Memory B cell (primary cell): ENCODE results near the gene DLGAP1.

Experiments used
- ATAC-seq: fragments of 150-1000 bp; cut with Tn5 transposase; 2 replicates; pipeline ENCODE4 v1.10.0; 2021; ENCODE audit warnings: low read depth, mild to moderate bottlenecking, moderate library complexity
- DNase-seq, 2 donors: peaks; one replicate each; pipeline ENCODE4 v3.0.0; 2022; ENCODE audit warnings: low spot score in 2 of 2
- H3K27ac Mint-ChIP-seq: one replicate; pipeline ENCODE4 v1.8.0; 2022; ENCODE audit warnings: mild to moderate bottlenecking, moderate library complexity, mixed read lengths
- H3K27me3 Mint-ChIP-seq: one replicate; pipeline ENCODE4 v1.8.0; 2022; ENCODE audit warnings: mixed read lengths
- H3K36me3 Mint-ChIP-seq: one replicate; pipeline ENCODE4 v1.8.0; 2022; ENCODE audit warnings: mild to moderate bottlenecking, mixed read lengths
- H3K4me1 Mint-ChIP-seq: one replicate; pipeline ENCODE4 v1.8.0; 2022; ENCODE audit warnings: mixed read lengths
- H3K4me3 Mint-ChIP-seq: one replicate; pipeline ENCODE4 v1.8.0; 2022; ENCODE audit warnings: mild to moderate bottlenecking, moderate library complexity, mixed read lengths
- H3K9me3 Mint-ChIP-seq: one replicate; pipeline ENCODE4 v1.8.0; 2022; ENCODE audit warnings: mixed read lengths

Gene DLGAP1

DNA sequence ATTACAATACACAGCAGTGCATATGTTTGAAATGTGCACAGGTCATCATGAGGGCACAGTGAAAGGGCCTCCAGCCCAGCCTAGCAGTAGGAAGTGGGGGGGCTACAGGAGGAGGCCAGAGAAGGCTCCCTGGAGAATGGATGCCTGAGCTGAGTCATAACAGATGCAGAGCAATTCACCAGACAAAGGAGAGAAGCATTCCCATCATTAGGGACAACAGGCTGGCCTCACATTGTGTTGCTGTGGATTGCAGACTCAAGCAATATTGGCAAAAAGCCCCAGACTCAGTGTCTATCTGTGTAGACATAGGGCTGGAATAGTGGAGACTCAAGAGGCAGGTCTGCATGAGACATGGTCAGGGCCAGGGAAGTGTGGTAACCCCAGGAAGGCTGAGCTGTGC, 329.9 kb downstream of the DLGAP1 start:
- H3K4me1 Mint-ChIP-seq, result no peaks in the 10 kb centered on the region
- peaks cover 5% of the 10 kb centered on the region for H3K27me3 Mint-ChIP-seq
- DNase-seq, result no peak
- ATAC-seq, result no peak
- no peaks in the 10 kb centered on the region for H3K36me3 Mint-ChIP-seq
- H3K27ac Mint-ChIP-seq, result no peak overlapping the region
- no peaks in the 10 kb centered on the region for H3K9me3 Mint-ChIP-seq
- H3K4me3 Mint-ChIP-seq, result no peak overlapping the region

GRCh38 chr18:4119813-4120212, 335.3 kb downstream of the DLGAP1 start:
- DNase-seq, result no peak
- Mint-ChIP-seq H3K27me3 (peaks cover 6% of the 10 kb centered on the region), H3K36me3 (no peaks in the 10 kb centered on the region), H3K9me3 (peaks cover 1% of the 10 kb centered on the region), H3K27ac (no peak overlapping the region), H3K4me1 (no peaks in the 10 kb centered on the region), H3K4me3 (no peak overlapping the region)
- ATAC-seq, result no peak

GRCh38 chr18:4119127-4119648, 335.9 kb downstream of the DLGAP1 start:
- H3K27ac Mint-ChIP-seq, result no peak overlapping the region
- no peak for DNase-seq
- peaks cover 6% of the 10 kb centered on the region for H3K27me3 Mint-ChIP-seq
- H3K36me3 Mint-ChIP-seq, result no peaks in the 10 kb centered on the region
- no peak for ATAC-seq
- peaks cover 3% of the 10 kb centered on the region for H3K9me3 Mint-ChIP-seq
- H3K4me3 Mint-ChIP-seq, result no peak overlapping the region
- no peaks in the 10 kb centered on the region for H3K4me1 Mint-ChIP-seq

- no peak overlapping the region for H3K4me3 Mint-ChIP-seq
- no peak overlapping the region for H3K27ac Mint-ChIP-seq
- H3K9me3 Mint-ChIP-seq, result no peaks in the 10 kb centered on the region
- no peaks in the 10 kb centered on the region for H3K36me3 Mint-ChIP-seq
- ATAC-seq (no peak), DNase-seq (no peak)
- no peaks in the 10 kb centered on the region for H3K27me3 Mint-ChIP-seq
- H3K4me1 Mint-ChIP-seq, result no peaks in the 10 kb centered on the region
These were observed 347.1 kb downstream of the DLGAP1 start for GRCh38 chr18:4108016-4108415.

DNA sequence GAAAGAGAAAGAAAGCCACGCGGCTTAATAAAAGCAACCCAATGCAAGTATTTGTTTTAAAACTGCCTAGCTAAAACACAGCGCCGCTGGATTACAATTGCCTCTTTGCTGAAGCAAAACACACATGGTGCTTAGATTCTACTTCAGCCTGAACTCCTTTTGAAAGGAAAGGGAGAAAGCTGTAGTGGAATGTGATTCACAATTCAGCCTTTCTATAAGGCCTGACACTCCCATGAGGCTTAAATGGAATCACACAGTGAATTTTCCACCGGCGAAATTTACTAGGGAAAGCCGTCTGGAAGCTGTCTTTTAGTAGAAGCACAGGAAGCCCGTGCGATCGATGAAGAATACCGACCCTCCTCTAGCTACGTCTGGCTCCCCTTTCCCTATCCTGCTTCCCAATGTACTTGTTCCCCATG, 348.0 kb downstream of the DLGAP1 start:
- ATAC-seq (no peak), DNase-seq (no peak)
- H3K4me3 Mint-ChIP-seq, result no peak overlapping the region
- H3K27ac Mint-ChIP-seq, result no peak overlapping the region
- H3K36me3 Mint-ChIP-seq, result no peaks in the 10 kb centered on the region
- H3K27me3 Mint-ChIP-seq, result no peaks in the 10 kb centered on the region
- H3K9me3 Mint-ChIP-seq, result no peaks in the 10 kb centered on the region
- H3K4me1 Mint-ChIP-seq, result no peaks in the 10 kb centered on the region

- H3K27ac Mint-ChIP-seq, result no peak overlapping the region
- no peaks in the 10 kb centered on the region for H3K4me1 Mint-ChIP-seq
- no peaks in the 10 kb centered on the region for H3K36me3 Mint-ChIP-seq
- no peak for ATAC-seq
- H3K9me3 Mint-ChIP-seq, result no peaks in the 10 kb centered on the region
- H3K4me3 Mint-ChIP-seq, result no peak overlapping the region
- H3K27me3 Mint-ChIP-seq, result no peaks in the 10 kb centered on the region
- peak; percentile 9 to 26 for DNase-seq
These were observed 348.6 kb downstream of the DLGAP1 start for GRCh38 chr18:4106407-4107033.

DNA sequence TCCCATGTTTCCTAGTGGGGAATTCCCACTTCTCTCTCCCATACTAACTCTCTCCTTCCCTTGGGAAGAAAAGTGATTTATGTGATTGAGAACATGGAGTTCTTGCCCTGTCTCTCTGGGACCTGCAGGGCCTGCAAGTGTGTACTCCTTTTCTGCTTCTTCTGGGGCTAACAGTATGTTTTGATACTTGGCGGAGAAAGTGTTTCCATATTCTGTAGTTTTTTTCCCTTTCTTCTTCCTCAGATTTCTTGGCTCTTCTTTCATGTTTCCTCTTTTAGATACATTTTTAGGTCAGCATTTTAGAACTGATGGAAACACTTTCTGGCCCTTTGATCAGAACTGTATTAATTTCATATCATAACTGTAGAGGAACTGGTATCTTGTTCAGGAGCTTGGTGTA, 352.2 kb downstream of the DLGAP1 start:
- Mint-ChIP-seq H3K36me3 (no peaks in the 10 kb centered on the region), H3K4me1 (no peaks in the 10 kb centered on the region), H3K27me3 (no peaks in the 10 kb centered on the region), H3K27ac (no peak overlapping the region), H3K9me3 (peaks cover 1% of the 10 kb centered on the region), H3K4me3 (no peak overlapping the region)
- ATAC-seq, result no peak
- no peak for DNase-seq

DNA sequence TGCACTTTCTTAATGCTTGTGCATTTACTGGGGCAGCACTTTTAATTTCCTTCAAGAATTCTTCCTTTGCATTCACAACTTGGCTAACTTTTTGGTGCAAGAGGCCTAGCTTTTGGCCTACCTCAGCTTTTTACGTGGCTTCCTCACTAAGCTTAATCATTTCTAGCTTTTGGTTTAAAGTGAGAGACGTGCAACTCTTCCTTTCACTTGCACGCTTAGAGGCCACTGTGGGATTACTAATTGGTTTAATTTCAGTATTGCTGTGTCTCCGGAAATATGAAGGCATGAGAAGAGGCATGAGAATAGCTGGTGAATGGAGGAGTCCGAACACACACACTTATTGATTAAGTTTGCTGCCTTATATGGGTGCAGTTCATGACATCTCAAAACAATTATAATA, 354.1 kb downstream of the DLGAP1 start:
- Mint-ChIP-seq H3K27me3 (no peaks in the 10 kb centered on the region), H3K4me3 (no peak overlapping the region), H3K9me3 (peaks cover 1% of the 10 kb centered on the region), H3K4me1 (no peaks in the 10 kb centered on the region), H3K36me3 (no peaks in the 10 kb centered on the region), H3K27ac (no peak overlapping the region)
- DNase-seq, result no peak
- no peak for ATAC-seq

DNA sequence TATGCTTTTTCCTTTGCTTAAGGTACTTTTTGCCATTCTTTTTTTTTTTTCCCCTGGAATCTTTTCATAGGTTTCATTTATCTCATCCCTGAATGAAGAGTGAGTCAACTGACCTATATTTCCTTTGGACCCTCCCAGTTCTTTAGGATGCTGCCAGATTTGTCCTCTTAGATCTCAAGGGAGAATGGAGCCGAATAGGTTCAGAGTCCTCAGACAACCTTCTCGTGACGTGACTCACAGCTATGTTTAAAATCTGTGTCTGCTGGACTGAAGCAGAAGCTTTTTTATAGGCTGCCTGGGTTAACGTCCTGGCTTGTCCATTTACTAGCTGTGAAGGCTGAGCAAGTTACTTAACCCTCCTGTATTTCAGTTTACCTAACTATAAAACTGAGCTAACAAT, 358.6 kb downstream of the DLGAP1 start:
- H3K4me3 Mint-ChIP-seq, result no peak overlapping the region
- ATAC-seq, result no peak
- no peaks in the 10 kb centered on the region for H3K4me1 Mint-ChIP-seq
- H3K27me3 Mint-ChIP-seq, result peaks cover 2% of the 10 kb centered on the region
- no peak overlapping the region for H3K27ac Mint-ChIP-seq
- H3K9me3 Mint-ChIP-seq, result peaks cover 1% of the 10 kb centered on the region
- no peak for DNase-seq
- H3K36me3 Mint-ChIP-seq, result no peaks in the 10 kb centered on the region

- Mint-ChIP-seq H3K9me3 (peaks cover 3% of the 10 kb centered on the region), H3K4me3 (no peak overlapping the region), H3K27me3 (peaks cover 2% of the 10 kb centered on the region), H3K4me1 (no peaks in the 10 kb centered on the region), H3K27ac (no peak overlapping the region), H3K36me3 (no peaks in the 10 kb centered on the region)
- no peak for ATAC-seq
- no peak for DNase-seq
These were observed 361.4 kb downstream of the DLGAP1 start for GRCh38 chr18:4093676-4094075.

GRCh38 chr18:4084382-4084900, 370.7 kb downstream of the DLGAP1 start:
- DNase-seq (no peak), ATAC-seq (no peak)
- Mint-ChIP-seq H3K4me1 (no peaks in the 10 kb centered on the region), H3K9me3 (peaks cover 5% of the 10 kb centered on the region), H3K4me3 (no peak overlapping the region), H3K27ac (no peak overlapping the region), H3K27me3 (no peaks in the 10 kb centered on the region), H3K36me3 (no peaks in the 10 kb centered on the region)

GRCh38 chr18:4078246-4078645, 376.9 kb downstream of the DLGAP1 start:
- DNase-seq (no peak), ATAC-seq (no peak)
- Mint-ChIP-seq H3K27ac (no peak overlapping the region), H3K27me3 (peaks cover 4% of the 10 kb centered on the region), H3K4me3 (no peak overlapping the region), H3K4me1 (no peaks in the 10 kb centered on the region), H3K9me3 (no peaks in the 10 kb centered on the region), H3K36me3 (no peaks in the 10 kb centered on the region)

DNA sequence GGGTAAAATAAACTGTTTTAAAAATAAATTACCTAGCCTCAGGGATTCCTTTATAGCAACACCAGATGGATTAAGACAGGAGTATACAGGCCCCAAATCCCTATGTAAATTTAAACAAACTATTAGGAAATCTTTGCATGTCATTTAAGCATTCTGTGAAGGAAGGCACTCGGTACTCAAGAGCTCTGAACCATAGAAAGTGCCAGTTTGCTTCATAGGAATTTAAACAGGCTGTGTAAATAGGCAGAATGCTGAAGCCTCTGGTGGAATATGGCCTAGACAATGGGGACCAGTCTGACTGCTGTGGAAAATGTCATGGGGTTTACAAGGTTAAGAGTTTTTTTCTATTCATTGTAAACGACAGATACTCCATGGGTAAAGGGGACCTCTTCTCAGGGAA, 377.4 kb downstream of the DLGAP1 start:
- ATAC-seq (no peak), DNase-seq (no peak)
- Mint-ChIP-seq H3K4me3 (no peak overlapping the region), H3K27ac (no peak overlapping the region), H3K36me3 (no peaks in the 10 kb centered on the region), H3K27me3 (peaks cover 4% of the 10 kb centered on the region), H3K9me3 (no peaks in the 10 kb centered on the region), H3K4me1 (no peaks in the 10 kb centered on the region)

GRCh38 chr18:4077204-4077603, 377.9 kb downstream of the DLGAP1 start:
- Mint-ChIP-seq H3K4me1 (no peaks in the 10 kb centered on the region), H3K4me3 (no peak overlapping the region), H3K36me3 (no peaks in the 10 kb centered on the region), H3K27ac (no peak overlapping the region), H3K9me3 (no peaks in the 10 kb centered on the region), H3K27me3 (peaks cover 4% of the 10 kb centered on the region)
- no peak for DNase-seq
- no peak for ATAC-seq

DNA sequence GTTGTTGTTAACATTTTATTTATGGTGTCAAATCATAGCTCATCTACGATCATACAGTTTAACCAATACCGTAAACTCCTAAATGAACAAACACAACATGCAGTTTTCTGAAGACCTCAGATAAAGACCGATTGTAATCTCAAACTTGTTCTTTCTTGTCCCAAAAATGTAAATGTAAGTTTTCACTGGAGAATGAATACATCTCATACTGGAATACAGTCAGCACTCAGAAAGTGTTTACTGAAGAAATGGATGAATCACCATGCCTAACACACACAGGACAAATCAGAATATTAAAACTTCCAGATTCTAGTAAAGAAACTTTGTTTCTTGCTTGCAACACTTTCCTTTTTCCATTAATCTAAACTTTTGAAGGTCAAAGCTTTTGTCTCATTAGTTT, 380.5 kb downstream of the DLGAP1 start:
- Mint-ChIP-seq H3K4me3 (no peak overlapping the region), H3K27me3 (peaks cover 6% of the 10 kb centered on the region), H3K27ac (no peak overlapping the region), H3K36me3 (no peaks in the 10 kb centered on the region), H3K4me1 (no peaks in the 10 kb centered on the region), H3K9me3 (no peaks in the 10 kb centered on the region)
- DNase-seq, result no peak
- ATAC-seq, result no peak
